CD14-positive monocyte (primary cell): ENCODE data around the gene PDE6G. TPM values are rescaled to one million over a fixed set of nuclear protein-coding genes. Genes with fewer than 3 reads are reported as not detected.

Experiments used
- DNase-seq, 3 donors: peaks; one replicate each; pipeline ENCODE4 v3.0.0-alpha.2; 2011 to 2022
- H2AFZ ChIP-seq: 2 replicates; pipeline ENCODE4 v1.6.0; 2012; ENCODE audit warnings: mild to moderate bottlenecking, low read depth, low read length, inconsistent platforms; ENCODE audit not compliant: insufficient read depth, poor library complexity, severe bottlenecking
- H3K27ac ChIP-seq, 2 donors: 1 replicate in 1 of 2; 2 replicates in 1 of 2; pipeline ENCODE4 v1.5.1; 2012 to 2013; ENCODE audit warnings: low read length in 2 of 2, control low read depth in 1 of 2, inconsistent platforms in 1 of 2, low read depth in 1 of 2, mild to moderate bottlenecking in 1 of 2
- H3K27me3 ChIP-seq, 2 donors: one replicate each; pipeline versions ENCODE4 v1.6.0 to v1.6.1; 2011 to 2013; ENCODE audit warnings: low read length in 2 of 2; ENCODE audit not compliant: control insufficient read depth in 2 of 2, insufficient read depth in 2 of 2
- H3K36me3 ChIP-seq, 2 donors: replicated peaks in 1 of 2; 1 replicate in 1 of 2; 2 replicates in 1 of 2; pipeline versions ENCODE4 v1.5.1 to v1.6.1; 2012 to 2013; ENCODE audit warnings: low read length in 2 of 2, control low read depth in 1 of 2, inconsistent platforms in 1 of 2, mild to moderate bottlenecking in 1 of 2; ENCODE audit not compliant: insufficient read depth in 2 of 2, control insufficient read depth in 1 of 2
- H3K4me1 ChIP-seq, 2 donors: 1 replicate in 1 of 2; 2 replicates in 1 of 2; pipeline versions ENCODE4 v1.5.1 to v1.6.1; 2012 to 2013; ENCODE audit warnings: low read length in 2 of 2, control low read depth in 1 of 2, inconsistent platforms in 1 of 2, mild to moderate bottlenecking in 1 of 2, moderate library complexity in 1 of 2; ENCODE audit not compliant: insufficient read depth in 2 of 2, control insufficient read depth in 1 of 2
- H3K4me2 ChIP-seq: replicated peaks from 2 replicates; pipeline ENCODE3; 2012; ENCODE audit warnings: low read length, moderate library complexity, mild to moderate bottlenecking; ENCODE audit not compliant: poor library complexity, severe bottlenecking; ENCODE audit errors: extremely low read depth
- H3K4me3 ChIP-seq, 3 experiments: fragments of 200-600 bp in 1 of 3; sonication (generic) in 1 of 3; replicated peaks in 1 of 3; 1 replicate in 2 of 3; 2 replicates in 1 of 3; pipeline ENCODE4 v1.5.1; 2011 to 2013; ENCODE audit warnings: low read length in 3 of 3, mild to moderate bottlenecking in 3 of 3, control low read depth in 2 of 3, low read depth in 2 of 3, inconsistent platforms in 1 of 3, moderate library complexity in 1 of 3
- H3K79me2 ChIP-seq: 2 replicates; pipeline ENCODE4 v1.6.0; 2012; ENCODE audit warnings: mild to moderate bottlenecking, control low read depth, inconsistent platforms, low read length, moderate library complexity; ENCODE audit not compliant: insufficient read depth
- H3K9ac ChIP-seq: 2 replicates; pipeline ENCODE4 v1.6.0; 2017; ENCODE audit warnings: low read length, mild to moderate bottlenecking; ENCODE audit not compliant: insufficient read depth, poor library complexity, severe bottlenecking
- H3K9me3 ChIP-seq, 2 donors: replicated peaks in 1 of 2; 1 replicate in 1 of 2; 2 replicates in 1 of 2; pipeline versions ENCODE4 v1.5.1 to v1.6.1; 2012 to 2013; ENCODE audit warnings: low read length in 2 of 2, control low read depth in 1 of 2; ENCODE audit not compliant: control insufficient read depth in 1 of 2, insufficient read depth in 1 of 2
- H4K20me1 ChIP-seq: 2 replicates; pipeline ENCODE4 v1.6.0; 2012; ENCODE audit warnings: mild to moderate bottlenecking, low read length, control low read depth, moderate library complexity; ENCODE audit not compliant: insufficient read depth
- H3K27ac Mint-ChIP-seq, 7 donors: one replicate each; pipeline ENCODE4 v1.8.0; 2020; ENCODE audit warnings: mild to moderate bottlenecking in 7 of 7, mixed read lengths in 7 of 7, moderate library complexity in 6 of 7, inconsistent platforms in 2 of 7
- H3K27me3 Mint-ChIP-seq, 3 donors: one replicate each; pipeline ENCODE4 v1.8.0; 2021 to 2022; ENCODE audit warnings: low read depth in 3 of 3, mild to moderate bottlenecking in 3 of 3, mixed read lengths in 3 of 3, moderate library complexity in 3 of 3, inconsistent platforms in 1 of 3
- H3K36me3 Mint-ChIP-seq, 2 donors: one replicate each; pipeline ENCODE4 v1.8.0; 2020; ENCODE audit warnings: mixed read lengths in 2 of 2, inconsistent platforms in 1 of 2, mild to moderate bottlenecking in 1 of 2
- H3K4me1 Mint-ChIP-seq: one replicate; pipeline ENCODE4 v1.8.0; 2020; ENCODE audit warnings: mild to moderate bottlenecking, mixed read lengths
- H3K4me3 Mint-ChIP-seq, 2 donors: one replicate each; pipeline ENCODE4 v1.8.0; 2020; ENCODE audit warnings: mild to moderate bottlenecking in 2 of 2, mixed read lengths in 2 of 2, moderate library complexity in 1 of 2
- H3K9me3 Mint-ChIP-seq, 7 donors: one replicate each; pipeline ENCODE4 v1.8.0; 2020 to 2022; ENCODE audit warnings: mixed read lengths in 7 of 7, mild to moderate bottlenecking in 6 of 7, moderate library complexity in 6 of 7, inconsistent platforms in 2 of 7
- CTCF ChIP-seq: fragments of 200-600 bp; IDR thresholded peaks from one replicate; pipeline ENCODE4 v1.8.0; 2022; ENCODE audit warnings: antibody characterized with exemption, mild to moderate bottlenecking
- WGBS: methylation state at CpG from one replicate; pipeline ENCODE4 v1.1.5; 2013; ENCODE audit warnings: missing lambda C conversion rate; ENCODE audit not compliant: insufficient coverage; 5-methylcytosine and 5-hydroxymethylcytosine counted together
- intact Hi-C, 2 donors: fragments of 100-400 bp; cut with micrococcal nuclease; formaldehyde crosslinking; loops; one replicate each; pipeline versions ENCODE4 v1.15.0 to v1.15.1; 2023
- polyA minus RNA-seq: library from RNA; depleted of rRNA, polyadenylated mRNA; stranded (reverse); fragments of >200 nt; gene quantifications from 2 replicates; pipeline ENCODE4 v1.2.3, GENCODE V29; 2012
- polyA plus RNA-seq, 3 donors: library from polyadenylated mRNA; depleted of rRNA in 1 of 3; unstranded in 2 of 3; stranded (reverse) in 1 of 3; fragments of 300-500 nt in 2 of 3; fragments of >200 nt in 1 of 3; fragmentation: Illumina TruSeq in 2 of 3; gene quantifications; 1 replicate in 2 of 3; 2 replicates in 1 of 3; pipeline ENCODE4 v1.2.3, GENCODE V29; 2012 to 2021
- total RNA-seq, 12 experiments: library from RNA in 1 of 12; stranded (reverse) in 1 of 12; fragments of 120-200 nt in 1 of 12; gene quantifications; one replicate each; pipeline ENCODE4 v1.2.4 and lab custom pipeline; 2013 to 2026; ENCODE audit warnings: mixed read lengths in 6 of 12, inconsistent platforms in 1 of 12

PDE6G gene
- total RNA-seq (2013) = 7.5 TPM
- polyA plus RNA-seq (10 to 100 TPM in 2 of 3 donors, 1 to 10 TPM in 1; 8.9 to 12.0 (median 11.5) TPM), polyA minus RNA-seq (1.7 and 1.9 TPM in 2 replicates), total RNA-seq (lab: John Stamatoyannopoulos, UW) (0.17 to 2.1 (median 1.7) reads per million in 11 experiments)

- Histone ChIP-seq H3K4me1 (peaks cover 19 to 26% of the 10 kb centered on the region in 2 donors), H2AFZ (peak within 1 kb of the TSS; percentile 30), H3K27me3 (no peaks in the 10 kb centered on the region), H3K9ac (peak within 1 kb of the TSS; percentile 8), H3K79me2 (no peaks in the 10 kb centered on the region), H3K4me3 (no peak within 1 kb of the TSS), H3K4me2 (peak within 1 kb of the TSS; percentile 16), H4K20me1 (no peaks in the 10 kb centered on the region), H3K27ac (no peak within 1 kb of the TSS), H3K36me3 (no peaks in the 10 kb centered on the region), H3K9me3 (no peaks in the 10 kb centered on the region)
- Mint-ChIP-seq H3K27ac (peak within 1 kb of the TSS in 3 of 7 donors; percentile 20 to 37 (median 30)), H3K9me3 (peaks cover 0 to 1% (median 0%) of the 10 kb centered on the region in 7 donors), H3K36me3 (no peaks in the 10 kb centered on the region), H3K4me1 (peaks cover 21% of the 10 kb centered on the region), H3K27me3 (peaks cover 6 to 15% (median 12%) of the 10 kb centered on the region in 3 donors), H3K4me3 (peak within 1 kb of the TSS in 1 of 2 donors; percentile 55)
- 89% methylated on average over 15 of the region's 15 CpGs for WGBS
- TF ChIP-seq CTCF = no peak
- intact Hi-C loops = no loop called here
- DNase-seq = no peak
Measured at GRCh38 chr17:81656118-81656743, at the start of gene PDE6G. Gene PDE6G, minus strand, starts transcription at chr17:81656542. Its CDS starts 3,237 bp downstream, at chr17:81653305.

- Histone ChIP-seq H3K79me2 (peaks cover 43% of the 10 kb centered on the region), H3K9me3 (no peaks in the 10 kb centered on the region)
- 94% methylated on average over 18 of the region's 30 CpGs for WGBS
Measured at GRCh38 chr17:81705518-81706231, 49.3 kb upstream of the PDE6G start.

More at GRCh38 chr17:81705518-81706231, 49.3 kb upstream of the PDE6G start:
- no peak overlapping the region for H3K9ac ChIP-seq
- no peak overlapping the region for H2AFZ ChIP-seq
- Mint-ChIP-seq H3K4me3 (no peak overlapping the region), H3K9me3 (no peaks in the 10 kb centered on the region), H3K4me1 (peaks cover 39% of the 10 kb centered on the region), H3K27me3 (peaks cover 0 to 12% (median 4%) of the 10 kb centered on the region in 3 donors), H3K27ac (peak overlapping the region in 1 of 7 donors; percentile 72), H3K36me3 (peaks cover 30 to 49% of the 10 kb centered on the region in 2 donors)
- peaks cover 25 to 39% of the 10 kb centered on the region in 2 donors for H3K36me3 ChIP-seq
- H3K27ac ChIP-seq = no peak overlapping the region
- intact Hi-C loops = no loop called here
- DNase-seq = no peak
- peaks cover 0 to 2% of the 10 kb centered on the region in 2 donors for H3K27me3 ChIP-seq
- no peak for TF ChIP-seq CTCF
- H4K20me1 ChIP-seq = peaks cover 20% of the 10 kb centered on the region
- H3K4me1 ChIP-seq = peaks cover 32 to 43% of the 10 kb centered on the region in 2 donors
- no peak overlapping the region for H3K4me3 ChIP-seq
- H3K4me2 ChIP-seq = no peak overlapping the region
